GM12878 (cell line): ENCODE data around the gene CALHM1.

Source experiments
- EZH2 ChIP-seq: IDR thresholded peaks from 2 replicates; pipeline ENCODE4 v1.6.1; 2012; ENCODE audit warnings: low read depth, mild to moderate bottlenecking, control low read depth, inconsistent platforms, low read length, borderline replicate concordance; ENCODE audit not compliant: control insufficient read depth
- JUND ChIP-seq: IDR thresholded peaks from 2 replicates; pipeline ENCODE4 v1.6.1; 2012; ENCODE audit warnings: low read depth, mild to moderate bottlenecking, low read length, improper control_type of control experiment, moderate library complexity
- NFXL1 ChIP-seq: fragments of 450-650 bp; IDR thresholded peaks from 2 replicates; pipeline ENCODE4 v1.6.1; 2017; ENCODE audit warnings: antibody characterized with exemption, mild to moderate bottlenecking, borderline replicate concordance
- ZSCAN29 ChIP-seq: fragments of 450-650 bp; IDR thresholded peaks from 2 replicates; pipeline ENCODE4 v1.6.1; 2017; ENCODE audit warnings: mild to moderate bottlenecking, moderate library complexity
- TF ChIP-seq, protein P1 (sequence below), 3 experiments: IDR thresholded peaks in 2 of 3; conservative IDR thresholded peaks in 1 of 3; 2 replicates each; pipeline ENCODE4 v1.5.1; 2011; ENCODE audit warnings: low read depth in 3 of 3, low read length in 3 of 3, mild to moderate bottlenecking in 3 of 3, control low read depth in 2 of 3, moderate library complexity in 2 of 3, inconsistent platforms in 1 of 3, mixed read lengths in 1 of 3; ENCODE audit not compliant: control insufficient read depth in 2 of 3, insufficient read depth in 1 of 3; ENCODE audit errors: extremely low read depth in 1 of 3

DNA sequence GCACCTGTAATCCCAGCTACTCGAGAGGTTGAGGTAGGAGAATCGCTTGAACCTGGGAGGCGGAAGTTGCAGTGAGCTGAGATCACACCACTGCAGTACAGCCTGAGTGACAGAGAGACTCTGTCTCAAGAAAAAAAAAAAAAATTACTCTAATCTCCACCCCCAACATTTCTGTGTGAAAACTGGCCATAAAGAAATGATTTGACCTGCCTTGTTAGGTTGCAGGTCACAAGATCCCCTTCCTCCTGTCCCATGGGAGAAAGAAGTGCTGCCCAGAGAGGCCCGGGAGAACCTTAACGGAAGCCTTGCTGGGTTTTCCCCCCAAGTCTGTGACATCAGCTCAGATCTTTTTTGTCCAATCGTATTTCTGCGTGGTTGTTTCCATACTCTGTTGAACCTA, 8.7 kb upstream of the CALHM1 start:
- TF ChIP-seq ZSCAN29 (no peak), JUND (no peak), NFXL1 (no peak), EZH2 (no peak)
- TF ChIP-seq, protein P1, sequence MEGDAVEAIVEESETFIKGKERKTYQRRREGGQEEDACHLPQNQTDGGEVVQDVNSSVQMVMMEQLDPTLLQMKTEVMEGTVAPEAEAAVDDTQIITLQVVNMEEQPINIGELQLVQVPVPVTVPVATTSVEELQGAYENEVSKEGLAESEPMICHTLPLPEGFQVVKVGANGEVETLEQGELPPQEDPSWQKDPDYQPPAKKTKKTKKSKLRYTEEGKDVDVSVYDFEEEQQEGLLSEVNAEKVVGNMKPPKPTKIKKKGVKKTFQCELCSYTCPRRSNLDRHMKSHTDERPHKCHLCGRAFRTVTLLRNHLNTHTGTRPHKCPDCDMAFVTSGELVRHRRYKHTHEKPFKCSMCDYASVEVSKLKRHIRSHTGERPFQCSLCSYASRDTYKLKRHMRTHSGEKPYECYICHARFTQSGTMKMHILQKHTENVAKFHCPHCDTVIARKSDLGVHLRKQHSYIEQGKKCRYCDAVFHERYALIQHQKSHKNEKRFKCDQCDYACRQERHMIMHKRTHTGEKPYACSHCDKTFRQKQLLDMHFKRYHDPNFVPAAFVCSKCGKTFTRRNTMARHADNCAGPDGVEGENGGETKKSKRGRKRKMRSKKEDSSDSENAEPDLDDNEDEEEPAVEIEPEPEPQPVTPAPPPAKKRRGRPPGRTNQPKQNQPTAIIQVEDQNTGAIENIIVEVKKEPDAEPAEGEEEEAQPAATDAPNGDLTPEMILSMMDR (IDR thresholded peaks at IDR 0.05 in 2 of 3, conservative IDR thresholded peaks at IDR 0.05 in 1 of 3; ENCODE audit: control insufficient read depth in 2 of 3, extremely low read depth in 1 of 3, insufficient read depth in 1 of 3, low read depth in 3 of 3, low read length in 3 of 3): no peak
